Hepatocyte (in vitro differentiated cells): ENCODE results near the gene TMCC1. TPM values are rescaled to one million over a fixed set of nuclear protein-coding genes. Genes with fewer than 3 reads are reported as not detected.
"Not testable (repeated sequence)": the region's sequence is repeated elsewhere in the genome, so short reads cannot be mapped to it uniquely, and the experiment has no call there.

Experiments used
- DNase-seq: peaks from one replicate; pipeline ENCODE4 v3.0.0-alpha.2; 2016; ENCODE audit warnings: low spot score
- H2AFZ ChIP-seq: fragments of 200-600 bp; sonication (generic); 2 replicates; pipeline ENCODE4 v1.6.0; 2016; ENCODE audit warnings: antibody characterized with exemption, mild to moderate bottlenecking
- H3K27ac ChIP-seq: fragments of 200-600 bp; sonication (generic); 2 replicates; pipeline ENCODE4 v1.5.1; 2016; ENCODE audit warnings: mild to moderate bottlenecking
- H3K27me3 ChIP-seq: fragments of 200-600 bp; sonication (generic); 2 replicates; pipeline ENCODE4 v1.6.1; 2016
- H3K36me3 ChIP-seq: fragments of 200-600 bp; sonication (generic); replicated peaks from 2 replicates; pipeline ENCODE4 v1.5.1; 2016; ENCODE audit warnings: low read depth; ENCODE audit not compliant: insufficient read depth
- H3K4me1 ChIP-seq: fragments of 200-600 bp; sonication (generic); 2 replicates; pipeline ENCODE4 v1.5.1; 2016; ENCODE audit warnings: mild to moderate bottlenecking, moderate library complexity; ENCODE audit not compliant: insufficient read depth
- H3K4me2 ChIP-seq: fragments of 200-600 bp; sonication (generic); 2 replicates; pipeline ENCODE4 v1.6.0; 2016
- H3K4me3 ChIP-seq: fragments of 200-600 bp; sonication (generic); 2 replicates; pipeline ENCODE4 v1.5.1; 2016; ENCODE audit warnings: mild to moderate bottlenecking
- H3K79me2 ChIP-seq: fragments of 200-600 bp; sonication (generic); 2 replicates; pipeline ENCODE4 v1.6.0; 2017; ENCODE audit warnings: mild to moderate bottlenecking
- H3K9me2 ChIP-seq: fragments of 200-600 bp; sonication (generic); replicated peaks from 2 replicates; pipeline ENCODE4 v1.6.0; 2017; ENCODE audit warnings: mild to moderate bottlenecking; ENCODE audit not compliant: insufficient read depth
- H3K9me3 ChIP-seq: fragments of 200-600 bp; sonication (generic); 2 replicates; pipeline ENCODE4 v1.5.1; 2016; ENCODE audit warnings: low read depth, mild to moderate bottlenecking
- H4K20me1 ChIP-seq: fragments of 200-600 bp; sonication (generic); 2 replicates; pipeline ENCODE4 v1.6.0; 2016; ENCODE audit warnings: mild to moderate bottlenecking; ENCODE audit not compliant: insufficient read depth, poor library complexity, severe bottlenecking
- EZH2 ChIP-seq: fragments of 200-600 bp; sonication (generic); IDR thresholded peaks from 2 replicates; pipeline ENCODE4 v1.6.1; 2016; ENCODE audit warnings: antibody characterized with exemption, mild to moderate bottlenecking, borderline replicate concordance
- EZH2phosphoT487 ChIP-seq: fragments of 200-600 bp; sonication (generic); IDR thresholded peaks from one replicate; pipeline ENCODE4 v1.6.1; 2018; ENCODE audit warnings: antibody characterized with exemption, mild to moderate bottlenecking, low read depth, moderate library complexity; ENCODE audit not compliant: unreplicated experiment, severe bottlenecking
- WGBS: methylation state at CpG from one replicate; pipeline ENCODE4 v1.1.6; 2016; ENCODE audit warnings: low lambda C conversion rate; ENCODE audit errors: missing lambda C conversion rate; 5-methylcytosine and 5-hydroxymethylcytosine counted together
- polyA plus RNA-seq: library from polyadenylated mRNA; unstranded; fragments of >200 nt; fragmentation: Nextera tagmentation; extraction: Ambion mirVana; gene quantifications from 2 replicates; pipeline ENCODE4 v1.2.1, GENCODE V29; 2016
- total RNA-seq: library from RNA; depleted of rRNA; stranded (reverse); fragments of >200 nt; gene quantifications from 2 replicates; pipeline ENCODE4 v1.2.3, GENCODE V29; 2014
- TF ChIP-seq, protein P1 (sequence below): fragments of 200-600 bp; sonication (generic); IDR thresholded peaks from 2 replicates; pipeline ENCODE4 v1.5.1; 2016; ENCODE audit warnings: antibody characterized with exemption, mild to moderate bottlenecking; ENCODE audit not compliant: poor library complexity

The TMCC1 gene
- total and polyA plus RNA-seq, 2 experiments from 2014 or later: 7.0 to 17.3 TPM

- H2AFZ ChIP-seq: no peak overlapping the region
- no peaks in the 10 kb centered on the region for H3K4me1 ChIP-seq
- no peak overlapping the region for H3K4me3 ChIP-seq
- H3K9me2 ChIP-seq: no peaks in the 10 kb centered on the region
- no peaks in the 10 kb centered on the region for H3K27me3 ChIP-seq
- DNase-seq: no peak
- TF ChIP-seq EZH2phosphoT487: no peak
- no peak for TF ChIP-seq EZH2
- TF ChIP-seq, protein P1, sequence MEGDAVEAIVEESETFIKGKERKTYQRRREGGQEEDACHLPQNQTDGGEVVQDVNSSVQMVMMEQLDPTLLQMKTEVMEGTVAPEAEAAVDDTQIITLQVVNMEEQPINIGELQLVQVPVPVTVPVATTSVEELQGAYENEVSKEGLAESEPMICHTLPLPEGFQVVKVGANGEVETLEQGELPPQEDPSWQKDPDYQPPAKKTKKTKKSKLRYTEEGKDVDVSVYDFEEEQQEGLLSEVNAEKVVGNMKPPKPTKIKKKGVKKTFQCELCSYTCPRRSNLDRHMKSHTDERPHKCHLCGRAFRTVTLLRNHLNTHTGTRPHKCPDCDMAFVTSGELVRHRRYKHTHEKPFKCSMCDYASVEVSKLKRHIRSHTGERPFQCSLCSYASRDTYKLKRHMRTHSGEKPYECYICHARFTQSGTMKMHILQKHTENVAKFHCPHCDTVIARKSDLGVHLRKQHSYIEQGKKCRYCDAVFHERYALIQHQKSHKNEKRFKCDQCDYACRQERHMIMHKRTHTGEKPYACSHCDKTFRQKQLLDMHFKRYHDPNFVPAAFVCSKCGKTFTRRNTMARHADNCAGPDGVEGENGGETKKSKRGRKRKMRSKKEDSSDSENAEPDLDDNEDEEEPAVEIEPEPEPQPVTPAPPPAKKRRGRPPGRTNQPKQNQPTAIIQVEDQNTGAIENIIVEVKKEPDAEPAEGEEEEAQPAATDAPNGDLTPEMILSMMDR: no peak
- no peak overlapping the region for H3K4me2 ChIP-seq
- H3K36me3 ChIP-seq: no peaks in the 10 kb centered on the region
- no peak overlapping the region for H3K27ac ChIP-seq
- H3K79me2 ChIP-seq: peaks cover 96% of the 10 kb centered on the region
- 87% methylated on average over 2 of the region's 2 CpGs for WGBS
- peaks cover 23% of the 10 kb centered on the region for H4K20me1 ChIP-seq
- H3K9me3 ChIP-seq: no peaks in the 10 kb centered on the region
Observed at GRCh38 chr3:129881261-129881660, 12.2 kb downstream of the TMCC1 start.

GRCh38 chr3:129878355-129878754 lies 15.2 kb downstream of the TMCC1 start:
- no peak for DNase-seq
- no peaks in the 10 kb centered on the region for H3K36me3 ChIP-seq
- 79% methylated on average over 1 of the region's 1 CpG for WGBS

GRCh38 chr3:129874479-129874878 lies 19.0 kb downstream of the TMCC1 start:
- H3K36me3 ChIP-seq: not testable (repeated sequence)

More at GRCh38 chr3:129878355-129878754, 15.2 kb downstream of the TMCC1 start:
- Histone ChIP-seq H3K27ac (no peak overlapping the region), H3K4me3 (no peak overlapping the region), H3K79me2 (peaks cover 89% of the 10 kb centered on the region), H3K4me1 (no peaks in the 10 kb centered on the region), H2AFZ (no peak overlapping the region), H3K9me3 (no peaks in the 10 kb centered on the region), H3K27me3 (no peaks in the 10 kb centered on the region), H4K20me1 (peaks cover 26% of the 10 kb centered on the region), H3K4me2 (no peak overlapping the region), H3K9me2 (no peaks in the 10 kb centered on the region)
- TF ChIP-seq EZH2phosphoT487 (no peak), EZH2 (no peak)
- TF ChIP-seq, protein P1: no peak

GRCh38 chr3:129868912-129869311 lies 24.6 kb downstream of the TMCC1 start:
- H3K4me3 ChIP-seq: no peak overlapping the region
- TF ChIP-seq EZH2phosphoT487 (no peak), EZH2 (no peak)
- TF ChIP-seq, protein P1: no peak
- no peaks in the 10 kb centered on the region for H3K27me3 ChIP-seq
- no peaks in the 10 kb centered on the region for H3K9me3 ChIP-seq
- H3K79me2 ChIP-seq: peaks cover 70% of the 10 kb centered on the region
- no peaks in the 10 kb centered on the region for H4K20me1 ChIP-seq
- 98% methylated on average over 2 of the region's 2 CpGs for WGBS
- no peak overlapping the region for H3K27ac ChIP-seq
- no peaks in the 10 kb centered on the region for H3K36me3 ChIP-seq
- no peaks in the 10 kb centered on the region for H3K4me1 ChIP-seq
- H3K9me2 ChIP-seq: no peaks in the 10 kb centered on the region
- no peak overlapping the region for H3K4me2 ChIP-seq
- no peak for DNase-seq
- no peak overlapping the region for H2AFZ ChIP-seq

More at GRCh38 chr3:129874479-129874878, 19.0 kb downstream of the TMCC1 start:
- DNase-seq, H3K4me3 ChIP-seq, H3K27ac ChIP-seq, H3K9me3 ChIP-seq, H3K9me2 ChIP-seq, H4K20me1 ChIP-seq, H3K4me1 ChIP-seq, H3K4me2 ChIP-seq, H2AFZ ChIP-seq, H3K27me3 ChIP-seq: not testable (repeated sequence)
- WGBS: 98% methylated on average over 2 of the region's 2 CpGs
- H3K79me2 ChIP-seq: peaks cover 74% of the 10 kb centered on the region
